Mononuclear cell (primary cell): ENCODE results near the gene CDKN2A. TPM values are rescaled to one million over a fixed set of nuclear protein-coding genes. Genes with fewer than 3 reads are reported as not detected.
A peak's percentile ranks its signal among the peaks of the same experiment; 100 is the strongest.

Source experiments
- H3K27me3 ChIP-seq: 2 replicates; pipeline ENCODE4 v1.6.0; 2011; ENCODE audit warnings: low read length, control low read depth; ENCODE audit not compliant: insufficient read depth
- H3K4me1 ChIP-seq: 2 replicates; pipeline ENCODE4 v1.5.1; 2011; ENCODE audit warnings: mild to moderate bottlenecking, low read length, control low read depth; ENCODE audit not compliant: insufficient read depth
- H3K4me3 ChIP-seq: 2 replicates; pipeline ENCODE4 v1.5.1; 2011; ENCODE audit warnings: mild to moderate bottlenecking, low read length, moderate library complexity
- H3K9me3 ChIP-seq: 2 replicates; pipeline ENCODE4 v1.5.1; 2011; ENCODE audit warnings: low read depth, mild to moderate bottlenecking, control low read depth, low read length
- total RNA-seq: library from RNA; depleted of rRNA; stranded (reverse); fragments of >200 nt; gene quantifications from one replicate; pipeline ENCODE4 v1.2.3, GENCODE V29; 2012

The CDKN2A gene
- total RNA-seq, 1 donor: 1.2 TPM

- peaks cover 100% of the 10 kb centered on the region for H3K27me3 ChIP-seq
- H3K4me1 ChIP-seq: peaks cover 26% of the 10 kb centered on the region
- H3K4me3 ChIP-seq: peak overlapping the region; percentile 6
- no peaks in the 10 kb centered on the region for H3K9me3 ChIP-seq
Measured at GRCh38 chr9:21974722-21975409, 19.3 kb downstream of the CDKN2A start.

GRCh38 chr9:21974343-21974721 is 19.9 kb downstream of the CDKN2A start:
- Histone ChIP-seq H3K4me3 (no peak overlapping the region), H3K27me3 (peaks cover 100% of the 10 kb centered on the region), H3K4me1 (peaks cover 26% of the 10 kb centered on the region), H3K9me3 (no peaks in the 10 kb centered on the region)

GRCh38 chr9:21972361-21972760 is 21.8 kb downstream of the CDKN2A start:
- H3K4me3 ChIP-seq: no peak overlapping the region
- no peaks in the 10 kb centered on the region for H3K9me3 ChIP-seq
- H3K4me1 ChIP-seq: peaks cover 32% of the 10 kb centered on the region
- H3K27me3 ChIP-seq: peaks cover 100% of the 10 kb centered on the region

- Histone ChIP-seq H3K4me1 (peaks cover 36% of the 10 kb centered on the region), H3K9me3 (no peaks in the 10 kb centered on the region), H3K4me3 (no peak overlapping the region), H3K27me3 (peaks cover 100% of the 10 kb centered on the region)
Measured at GRCh38 chr9:21970800-21971640, 23.2 kb downstream of the CDKN2A start.

- no peaks in the 10 kb centered on the region for H3K9me3 ChIP-seq
- H3K4me1 ChIP-seq: peaks cover 40% of the 10 kb centered on the region
- H3K4me3 ChIP-seq: no peak overlapping the region
- peaks cover 100% of the 10 kb centered on the region for H3K27me3 ChIP-seq
Measured at GRCh38 chr9:21969951-21970799, 24.0 kb downstream of the CDKN2A start.

GRCh38 chr9:21969011-21969940 is 24.9 kb downstream of the CDKN2A start:
- Histone ChIP-seq H3K9me3 (no peaks in the 10 kb centered on the region), H3K27me3 (peaks cover 100% of the 10 kb centered on the region), H3K4me1 (peaks cover 40% of the 10 kb centered on the region), H3K4me3 (no peak overlapping the region)

GRCh38 chr9:21968331-21969010 is 25.7 kb downstream of the CDKN2A start:
- no peaks in the 10 kb centered on the region for H3K9me3 ChIP-seq
- H3K27me3 ChIP-seq: peaks cover 100% of the 10 kb centered on the region
- H3K4me3 ChIP-seq: no peak overlapping the region
- H3K4me1 ChIP-seq: peaks cover 35% of the 10 kb centered on the region

GRCh38 chr9:21967702-21968101 is 26.5 kb downstream of the CDKN2A start:
- Histone ChIP-seq H3K9me3 (no peaks in the 10 kb centered on the region), H3K27me3 (peaks cover 100% of the 10 kb centered on the region), H3K4me3 (no peak overlapping the region), H3K4me1 (peaks cover 35% of the 10 kb centered on the region)

- Histone ChIP-seq H3K4me3 (no peak overlapping the region), H3K27me3 (peaks cover 99% of the 10 kb centered on the region), H3K4me1 (peaks cover 35% of the 10 kb centered on the region), H3K9me3 (no peaks in the 10 kb centered on the region)
Measured at GRCh38 chr9:21967169-21967568, 27.0 kb downstream of the CDKN2A start.

GRCh38 chr9:21966140-21966851 is 27.9 kb downstream of the CDKN2A start:
- H3K9me3 ChIP-seq: no peaks in the 10 kb centered on the region
- peaks cover 99% of the 10 kb centered on the region for H3K27me3 ChIP-seq
- H3K4me1 ChIP-seq: peaks cover 34% of the 10 kb centered on the region
- H3K4me3 ChIP-seq: no peak overlapping the region

GRCh38 chr9:21965401-21965951 is 28.7 kb downstream of the CDKN2A start:
- Histone ChIP-seq H3K4me3 (no peak overlapping the region), H3K9me3 (no peaks in the 10 kb centered on the region), H3K4me1 (peaks cover 27% of the 10 kb centered on the region), H3K27me3 (peaks cover 94% of the 10 kb centered on the region)

GRCh38 chr9:21964925-21965385 is 29.2 kb downstream of the CDKN2A start:
- H3K27me3 ChIP-seq: peaks cover 88% of the 10 kb centered on the region
- no peak overlapping the region for H3K4me3 ChIP-seq
- H3K4me1 ChIP-seq: peaks cover 27% of the 10 kb centered on the region
- H3K9me3 ChIP-seq: no peaks in the 10 kb centered on the region

- Histone ChIP-seq H3K4me3 (no peak overlapping the region), H3K4me1 (peaks cover 18% of the 10 kb centered on the region), H3K27me3 (peaks cover 61% of the 10 kb centered on the region), H3K9me3 (no peaks in the 10 kb centered on the region)
Measured at GRCh38 chr9:21961569-21961968, 32.6 kb downstream of the CDKN2A start.
